HG03439 (cell line): ENCODE data around the gene PTGER2.

Source experiments
- ATAC-seq: cut with Tn5 transposase; IDR thresholded peaks from one replicate; pipeline ENCODE4 v1.9.1; 2021; ENCODE audit warnings: mild to moderate bottlenecking, moderate library complexity; ENCODE audit not compliant: unreplicated experiment

The PTGER2 gene

DNA sequence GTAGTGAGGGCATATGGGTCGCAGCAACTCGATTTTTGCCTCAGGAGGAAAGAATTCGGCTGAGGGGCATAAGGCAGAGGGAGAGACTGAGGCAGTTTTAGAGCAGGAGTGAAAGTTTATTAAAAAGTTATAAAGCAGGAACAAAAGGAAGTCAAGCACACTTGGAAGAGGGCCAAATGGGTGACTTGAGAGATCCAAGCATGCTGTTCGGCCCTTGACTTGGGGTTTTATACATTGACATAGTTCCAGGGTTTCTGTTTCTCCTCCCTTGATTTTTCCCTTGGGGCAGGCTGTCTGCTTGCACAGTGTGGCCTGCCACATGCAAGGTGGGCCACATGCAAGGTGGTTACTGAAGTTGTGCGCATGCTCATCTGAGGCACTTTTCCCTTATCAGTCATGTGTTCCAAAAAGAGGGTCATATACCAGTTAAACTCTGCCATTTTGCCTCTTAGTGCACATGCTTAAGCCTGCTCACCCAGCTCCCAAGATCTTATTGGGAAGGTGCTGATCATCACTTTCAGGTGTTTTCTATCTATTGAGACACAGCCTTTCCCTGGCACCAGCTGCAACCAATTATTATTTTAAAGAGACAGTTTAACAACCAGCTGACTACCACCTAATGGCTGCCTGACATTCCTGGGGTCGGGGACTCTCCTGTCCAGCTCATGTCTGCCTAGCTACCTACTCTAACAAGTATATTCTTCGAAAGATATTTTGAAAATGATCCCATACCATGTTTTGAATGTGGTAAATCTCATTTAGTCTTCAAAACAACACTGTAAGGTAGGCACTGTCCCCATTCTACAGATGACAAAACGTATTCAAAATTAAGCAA lies 19.9 kb downstream of the PTGER2 start:
- ATAC-seq = no peak

DNA sequence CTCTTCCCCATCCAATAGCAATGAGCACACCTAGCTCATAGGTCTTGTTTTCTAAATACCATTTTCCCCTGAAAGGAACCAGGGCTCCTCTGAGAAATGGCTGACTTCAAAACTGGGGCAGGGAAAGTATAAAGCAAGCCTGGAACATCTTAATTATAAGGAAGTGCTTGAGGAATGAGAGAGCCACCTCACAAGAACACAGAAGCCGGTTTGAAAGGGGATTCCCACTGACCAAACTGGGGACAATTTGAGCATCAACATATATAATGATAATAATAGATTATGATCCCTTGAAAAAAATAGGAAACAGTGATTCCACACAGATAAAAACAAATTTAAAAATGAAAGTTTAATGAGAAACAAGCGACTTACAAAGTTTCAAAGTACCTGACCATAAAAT lies 22.1 kb downstream of the PTGER2 start:
- ATAC-seq = no peak

DNA sequence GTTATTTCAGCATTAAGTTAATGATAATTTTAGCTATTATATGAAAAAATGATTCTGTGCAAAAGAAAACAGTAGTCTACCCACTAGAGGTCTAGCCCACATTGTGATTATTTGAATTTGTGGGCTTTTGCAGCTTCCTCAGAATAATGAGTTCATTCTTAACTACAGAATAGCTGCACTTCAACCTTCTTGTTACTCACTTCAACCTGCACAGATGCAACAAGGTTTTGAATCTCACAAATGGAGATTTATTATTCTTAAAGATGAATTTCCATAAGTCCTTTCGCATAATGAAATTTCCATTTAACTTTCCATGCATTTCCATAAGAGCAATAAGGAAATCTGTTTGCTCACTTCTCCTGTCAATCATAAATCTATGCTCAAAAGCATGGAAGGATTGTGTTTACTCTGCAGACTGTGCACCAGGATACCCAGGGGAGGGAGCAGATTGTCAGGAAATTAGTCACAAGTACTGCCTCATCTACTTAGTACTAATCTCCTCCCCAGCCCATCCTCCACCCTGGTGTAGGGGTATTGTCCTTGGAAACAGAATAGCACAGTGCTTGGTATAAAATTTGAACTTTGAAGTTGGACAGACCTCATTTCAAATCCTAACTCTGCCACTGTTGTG lies 24.1 kb downstream of the PTGER2 start:
- ATAC-seq = no peak

DNA sequence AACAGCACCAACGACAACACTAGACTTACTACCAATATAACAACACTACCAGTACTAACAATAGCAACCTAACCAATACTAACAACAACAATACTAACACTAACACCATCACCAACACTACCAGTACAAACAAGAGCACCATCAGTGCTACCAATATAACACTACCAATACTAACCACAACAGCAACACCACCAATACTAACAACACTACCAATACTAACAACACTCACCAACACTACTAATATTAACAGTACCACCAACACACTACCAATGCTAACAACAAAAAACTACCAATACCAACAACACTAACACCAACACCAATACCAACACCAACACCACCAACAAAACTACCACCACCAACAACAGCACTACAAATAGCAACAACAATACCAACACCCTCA lies 25.1 kb downstream of the PTGER2 start:
- ATAC-seq = no peak

DNA sequence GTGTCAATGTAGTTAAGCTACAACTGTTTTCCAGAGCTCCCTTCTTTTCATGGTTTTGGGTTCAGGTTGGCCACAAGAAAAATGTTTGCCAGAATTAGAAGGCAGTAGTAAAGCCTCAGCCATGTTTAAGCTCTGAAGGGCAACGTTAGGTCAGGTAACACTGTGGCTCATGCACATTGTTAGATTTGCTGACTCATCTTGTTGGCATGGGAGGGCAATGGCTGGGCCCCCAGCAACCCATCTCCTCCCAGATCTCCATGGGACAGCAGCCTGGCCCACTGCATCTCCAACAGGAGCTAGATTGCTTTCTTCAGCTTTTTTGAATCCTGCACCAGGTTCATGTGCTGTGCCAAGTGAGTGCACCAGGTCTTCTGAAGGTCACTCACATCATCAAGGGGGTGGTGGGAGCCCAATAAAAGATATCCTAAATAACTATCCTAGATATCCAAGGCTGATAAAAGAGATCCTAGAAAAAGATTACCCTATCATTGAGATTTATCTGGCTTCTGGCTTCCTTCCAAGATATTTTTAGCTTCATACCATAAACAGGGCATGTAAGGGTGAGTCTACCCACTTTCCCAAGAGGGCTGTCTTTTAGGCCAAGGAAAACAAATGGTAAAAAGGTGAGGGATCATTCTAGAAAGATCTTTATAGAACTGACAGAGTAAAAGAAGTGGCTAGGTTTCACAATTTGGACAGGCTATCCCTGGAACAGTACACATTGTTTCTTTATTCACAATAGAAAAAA lies 28.9 kb downstream of the PTGER2 start:
- no peak for ATAC-seq

DNA sequence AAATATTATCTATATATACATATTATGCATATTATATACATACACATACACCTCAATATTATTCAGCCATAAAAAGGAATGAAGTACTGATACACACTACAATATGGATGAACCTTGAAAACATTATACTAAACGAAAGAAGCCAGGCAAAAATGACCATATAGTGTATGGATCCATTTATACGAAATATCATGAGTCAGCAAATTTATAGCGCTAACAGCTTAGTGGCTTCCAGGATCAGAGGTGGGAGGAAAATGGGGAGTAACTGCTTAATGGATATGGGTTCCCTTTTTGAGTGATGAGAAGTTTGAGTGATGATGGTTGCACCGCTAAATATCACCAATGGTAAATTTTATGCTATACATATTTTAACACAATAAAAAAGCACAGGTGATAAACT lies 32.7 kb downstream of the PTGER2 start:
- ATAC-seq = no peak

DNA sequence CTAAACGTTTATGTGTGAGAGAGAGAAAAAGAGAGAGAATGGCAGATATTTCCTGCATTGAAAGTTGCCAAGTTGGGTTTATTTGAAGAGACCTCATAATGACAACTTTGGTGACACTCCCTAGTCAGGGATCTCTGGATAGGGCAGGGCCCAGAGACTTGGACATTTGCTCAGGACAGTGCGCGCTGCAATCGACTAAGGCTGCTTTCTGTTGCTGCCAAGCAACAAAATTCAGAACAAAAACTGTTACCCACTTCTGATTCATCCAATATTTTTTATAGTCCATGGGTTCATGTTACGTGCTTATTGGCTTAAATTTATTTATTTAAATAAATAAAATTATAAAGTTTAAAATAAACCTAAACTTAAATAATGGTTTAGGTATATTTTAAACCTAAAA lies 34.2 kb downstream of the PTGER2 start:
- no peak for ATAC-seq

DNA sequence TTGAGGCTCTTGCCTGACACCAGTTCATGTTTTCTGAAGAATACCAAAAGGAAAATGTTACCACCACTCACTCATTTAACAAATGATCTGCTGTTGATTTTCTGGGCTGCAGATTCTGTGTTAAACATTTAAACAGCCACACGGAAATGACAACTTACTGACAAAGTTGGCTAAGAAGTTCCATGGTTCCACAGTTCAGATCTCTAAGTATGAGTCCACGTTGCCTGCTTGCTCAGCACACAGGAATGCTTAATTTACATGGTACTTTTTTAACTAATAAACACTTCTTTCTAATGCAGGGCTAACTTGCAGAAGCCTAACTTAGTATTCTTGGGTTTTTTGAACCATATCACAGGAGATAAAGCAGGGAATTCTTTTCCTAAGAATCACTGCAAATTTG lies 34.7 kb downstream of the PTGER2 start:
- ATAC-seq = no peak

DNA sequence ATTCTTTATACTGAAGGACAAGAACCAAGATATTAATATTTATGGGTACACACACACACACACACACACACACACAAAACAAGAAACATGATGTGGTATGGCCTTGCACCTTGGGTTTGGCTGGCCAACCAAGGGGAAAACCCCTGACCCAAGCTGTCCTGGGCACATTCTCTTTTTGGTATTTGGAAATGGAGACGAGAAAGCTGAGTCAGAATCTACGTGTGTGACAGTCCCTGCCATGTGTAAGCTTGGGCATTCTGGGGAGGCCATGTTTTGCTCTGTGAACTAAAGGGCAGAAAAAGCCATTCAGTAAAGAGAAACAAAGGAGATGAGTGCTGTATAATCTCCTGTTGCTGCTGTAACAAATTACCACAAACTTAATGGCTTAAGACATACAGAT lies 35.6 kb downstream of the PTGER2 start:
- ATAC-seq = no peak

DNA sequence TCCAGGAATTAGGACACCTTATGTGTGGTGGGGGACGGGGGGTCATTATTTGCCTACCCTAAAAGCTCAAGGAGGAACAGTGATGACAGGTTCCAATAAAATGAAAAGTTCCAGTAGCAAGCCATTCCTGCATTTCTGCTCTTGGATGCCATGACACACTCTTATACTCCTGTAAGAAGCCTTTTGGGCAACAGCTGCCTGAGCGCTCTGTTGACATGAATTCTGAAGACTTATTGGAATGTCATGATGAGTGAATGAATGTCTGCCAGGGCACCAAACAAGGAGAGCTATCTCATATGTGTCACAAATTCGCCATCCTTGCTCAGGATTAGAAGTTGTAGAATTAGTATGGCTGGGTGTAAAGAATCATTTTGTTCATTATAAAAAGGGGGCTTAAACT lies 36.3 kb downstream of the PTGER2 start:
- no peak for ATAC-seq

DNA sequence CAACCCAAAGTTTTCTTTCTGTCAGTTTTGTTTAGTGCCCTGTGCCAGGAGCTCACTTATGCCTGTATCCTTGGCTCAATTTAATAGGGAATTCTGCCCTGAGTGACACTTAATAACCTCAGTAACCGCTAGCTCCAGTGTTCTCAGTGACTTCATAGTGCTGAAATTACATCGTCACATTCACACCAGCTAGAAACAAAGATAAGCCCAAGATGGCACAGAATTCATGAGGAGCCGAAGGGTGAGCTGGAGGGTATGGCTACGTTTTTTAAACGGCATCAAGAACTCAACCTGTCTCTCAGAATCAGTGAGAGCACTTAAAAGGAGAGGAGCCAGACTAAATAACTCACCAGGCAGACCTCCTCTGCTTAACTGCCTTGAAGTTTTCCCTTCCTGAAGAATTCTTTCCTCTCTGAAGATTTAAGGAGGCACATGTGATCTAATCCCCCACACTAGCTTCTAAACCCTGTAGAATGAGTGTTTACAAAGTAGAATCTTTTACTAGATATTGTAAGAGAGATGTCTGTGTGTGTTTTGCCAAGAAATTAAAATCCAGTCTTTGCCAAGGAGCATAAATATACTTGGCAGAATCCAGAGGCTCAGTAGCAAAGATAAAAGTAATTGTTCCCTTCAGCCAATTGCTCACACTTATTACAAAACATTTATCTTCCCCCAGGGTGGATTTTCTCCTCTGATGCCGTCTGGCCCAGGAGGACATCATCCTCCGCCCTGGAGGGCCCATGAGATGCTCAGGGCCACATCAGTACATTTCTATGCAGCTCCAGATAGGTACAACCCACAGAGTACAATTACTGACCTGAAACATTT lies 37.3 kb downstream of the PTGER2 start:
- peak; percentile 32 for ATAC-seq

DNA sequence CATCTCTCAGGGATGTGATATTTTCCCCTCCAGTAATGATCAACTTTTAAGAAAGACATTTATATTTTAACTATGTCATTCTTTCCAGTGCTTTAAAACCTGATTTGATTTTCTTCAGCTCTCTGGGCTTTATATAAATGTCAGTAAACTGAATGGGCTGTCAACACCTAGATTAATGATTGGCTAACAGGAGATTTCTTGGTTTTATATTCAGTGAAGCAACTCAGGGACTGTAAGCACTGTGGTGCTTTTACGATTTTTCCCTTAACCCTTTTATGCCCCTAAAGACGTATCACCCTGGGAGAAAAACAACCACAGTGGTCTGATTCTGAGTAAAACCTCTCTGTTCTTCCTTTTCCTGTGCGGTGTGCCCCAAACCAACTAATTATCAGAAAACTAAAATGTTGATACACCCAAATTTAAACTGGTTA lies 38.0 kb downstream of the PTGER2 start:
- ATAC-seq = peak; percentile 54

DNA sequence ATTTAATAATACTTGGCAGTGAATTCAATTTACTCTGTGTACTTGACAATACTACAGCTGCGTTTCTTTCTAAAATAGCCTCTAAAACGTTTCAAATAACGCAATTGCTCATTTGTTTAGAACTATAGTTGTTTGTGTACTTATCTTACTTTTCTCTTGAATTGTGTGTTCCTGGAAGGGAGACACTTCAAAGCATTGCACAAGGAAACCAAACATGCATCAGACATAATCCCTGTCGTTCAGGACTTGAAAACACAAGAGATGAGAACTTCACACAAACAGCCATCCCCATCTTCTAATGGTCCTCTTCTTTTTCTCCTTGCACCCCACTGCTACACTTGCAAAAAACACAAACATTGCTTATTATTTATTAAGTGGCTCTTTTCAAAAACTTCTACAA lies 38.5 kb downstream of the PTGER2 start:
- no peak for ATAC-seq

DNA sequence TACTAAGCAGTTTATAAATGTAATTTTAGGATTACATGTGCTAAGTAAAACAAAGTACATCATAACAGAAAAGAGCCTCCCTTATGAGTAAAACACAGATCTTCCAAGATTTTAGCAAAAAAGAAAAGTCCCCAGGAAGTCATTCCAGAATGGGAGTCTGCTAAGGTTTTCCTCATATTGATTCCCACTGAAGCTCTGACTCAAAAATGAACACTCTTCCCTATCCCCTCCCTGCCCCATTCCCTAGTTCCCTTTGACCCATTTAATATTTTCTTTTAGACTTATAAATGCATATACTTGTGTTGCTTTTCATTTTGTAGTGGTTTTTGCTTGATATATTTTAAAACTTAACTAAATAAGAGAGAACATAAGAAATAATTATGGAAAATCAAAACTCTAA lies 40.1 kb downstream of the PTGER2 start:
- ATAC-seq = no peak

DNA sequence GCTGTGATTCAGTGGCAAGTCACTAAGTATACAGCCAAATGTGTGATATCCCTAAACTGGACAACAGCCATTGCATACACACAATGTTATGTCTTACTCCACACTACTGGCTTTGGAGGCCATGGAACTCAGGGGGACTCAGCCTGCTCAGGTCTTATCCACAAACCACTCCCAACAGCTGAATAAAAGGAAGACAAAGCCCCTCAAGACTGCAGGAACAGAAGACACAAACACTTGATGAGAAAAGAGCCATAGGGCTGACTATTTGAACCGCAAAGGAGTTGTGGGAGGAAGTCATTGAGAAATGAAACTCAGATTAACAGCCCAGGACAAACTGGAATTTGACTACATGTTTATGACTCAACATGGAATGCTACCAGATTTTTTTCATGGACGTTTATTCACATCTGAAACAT lies 40.9 kb downstream of the PTGER2 start:
- ATAC-seq = no peak

DNA sequence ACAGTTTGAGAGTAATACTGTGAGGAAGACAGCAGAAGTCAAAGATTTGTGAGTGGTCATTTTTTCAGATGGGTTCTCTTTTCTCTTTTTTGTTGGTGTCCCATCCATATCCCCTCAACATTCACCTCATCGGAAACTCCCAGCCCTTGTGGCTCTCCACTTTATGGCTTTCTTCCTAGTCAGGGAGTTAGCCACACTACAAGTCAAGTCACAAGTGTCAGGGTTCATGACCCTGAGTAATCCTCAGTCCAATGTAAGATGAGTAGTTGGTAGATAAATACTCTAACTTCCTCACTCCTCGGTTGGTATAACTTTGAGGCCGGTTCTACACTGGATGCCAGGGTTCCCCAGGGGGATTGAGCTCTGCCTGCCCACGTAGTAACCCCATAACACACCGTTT lies 41.4 kb downstream of the PTGER2 start:
- no peak for ATAC-seq

DNA sequence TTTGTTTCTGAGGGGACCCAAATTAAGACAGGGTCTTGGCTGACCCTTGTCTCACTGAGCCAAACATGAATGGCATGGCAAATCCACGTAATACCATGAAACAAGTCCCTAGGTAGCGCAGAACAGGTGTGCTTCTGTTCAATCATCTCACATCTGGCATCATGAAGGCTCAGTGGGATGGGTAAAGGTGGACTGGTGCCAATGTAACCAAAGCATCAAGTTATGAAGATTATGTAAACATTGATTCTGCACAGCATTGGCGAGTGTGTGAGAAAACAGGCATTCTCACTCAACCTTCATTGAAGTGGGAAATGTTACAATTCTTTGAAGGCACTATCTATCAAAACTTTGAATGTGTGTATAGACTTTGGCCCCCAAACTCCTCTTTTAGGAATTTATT lies 41.9 kb downstream of the PTGER2 start:
- ATAC-seq = no peak

DNA sequence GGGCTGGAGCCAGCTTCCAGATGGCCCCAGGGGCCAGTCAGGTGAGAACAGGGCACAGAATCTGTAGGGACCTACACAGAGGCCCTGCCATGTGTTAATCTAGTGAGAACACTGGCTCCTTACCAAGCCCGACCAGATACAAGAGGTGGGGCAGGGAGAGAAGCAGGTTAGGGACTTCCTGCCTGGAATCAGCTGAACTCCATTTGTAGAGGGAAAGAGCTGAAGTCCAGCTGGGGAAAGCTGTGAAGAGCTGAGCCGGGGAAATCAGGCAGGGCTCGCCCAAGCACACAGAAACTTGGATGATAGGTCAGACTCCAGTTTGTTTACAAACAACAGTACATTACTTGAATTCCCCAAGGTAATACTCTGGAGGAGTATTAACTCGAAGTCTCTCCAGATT lies 46.7 kb downstream of the PTGER2 start:
- ATAC-seq = no peak

DNA sequence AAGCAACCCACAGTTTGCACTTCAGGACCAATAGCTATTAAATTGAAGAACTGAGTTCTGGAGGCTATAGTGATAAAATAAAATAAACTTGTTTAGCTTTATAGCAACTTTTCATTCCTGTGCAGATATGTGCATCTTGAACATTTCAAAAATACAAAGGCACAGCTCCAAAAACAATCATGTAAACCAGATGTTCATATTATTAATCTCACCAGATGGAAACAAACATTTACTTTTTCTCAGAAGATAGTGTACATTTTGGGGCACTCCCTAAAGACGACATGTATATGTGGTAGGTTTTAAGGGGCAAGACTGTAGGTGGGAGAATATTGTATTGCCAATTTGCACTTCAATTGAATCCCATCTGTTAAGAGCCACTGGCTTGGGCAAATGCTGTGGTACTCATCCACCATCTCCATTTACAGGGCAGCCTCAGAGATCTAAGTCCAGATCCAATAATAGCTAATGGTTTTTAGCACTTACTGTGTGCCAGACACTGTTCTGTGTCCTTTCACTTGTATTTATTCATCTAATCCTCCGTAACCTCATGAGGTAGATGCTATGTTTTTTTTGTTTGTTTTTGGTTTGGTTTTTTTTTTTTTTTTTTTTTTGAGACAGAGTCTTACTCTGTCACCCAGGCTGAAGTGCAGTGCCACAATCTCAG lies 49.1 kb downstream of the PTGER2 start:
- no peak for ATAC-seq

DNA sequence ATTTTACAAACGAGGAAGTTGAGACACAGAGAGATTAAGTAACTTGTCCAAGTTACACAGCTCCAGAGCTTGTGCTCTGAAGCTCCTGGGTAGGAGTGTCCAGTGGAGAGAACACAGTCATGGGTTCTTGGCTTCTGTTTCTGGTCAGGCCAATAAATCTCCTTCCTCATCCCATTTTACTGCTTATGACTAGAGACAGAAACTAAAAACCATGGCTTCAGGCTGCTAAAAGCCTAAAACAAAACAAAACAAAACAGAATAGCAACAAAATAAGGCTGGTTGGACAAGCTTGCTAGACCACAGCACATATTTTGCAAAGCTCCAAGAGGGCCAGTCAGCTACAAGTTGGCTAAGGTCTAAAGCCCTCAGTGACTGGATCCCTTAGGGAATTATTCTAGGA lies 49.8 kb downstream of the PTGER2 start:
- ATAC-seq = no peak

DNA sequence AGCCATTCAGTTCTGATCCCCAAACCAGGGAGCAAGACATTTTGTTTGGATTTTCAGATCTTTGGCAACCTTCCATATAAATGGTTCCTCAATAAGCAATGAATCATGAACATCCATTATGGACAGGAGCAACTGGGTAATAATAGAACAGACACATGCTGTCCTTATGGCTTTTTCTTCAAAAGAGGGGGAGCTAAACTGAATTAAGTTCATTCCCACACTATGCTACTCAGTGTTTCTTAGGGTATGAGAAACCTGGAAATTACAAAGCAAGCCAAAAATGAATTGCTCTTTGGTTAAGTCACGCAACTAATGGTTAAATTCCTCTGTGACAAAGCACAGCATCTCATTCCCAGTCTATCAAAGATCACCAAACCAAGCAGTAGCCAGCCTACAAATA lies 51.0 kb downstream of the PTGER2 start:
- no peak for ATAC-seq
